Fibroblast of lung (primary cell): ENCODE measurements around the gene NRBF2. TPM values are rescaled to one million over a fixed set of nuclear protein-coding genes. Genes with fewer than 3 reads are reported as not detected.

Source experiments
- DNase-seq, 2 donors: peaks; one replicate each; pipeline versions ENCODE4 v3.0.0 to v3.0.0-alpha.2; 2010; ENCODE audit warnings: low read depth in 2 of 2
- H2AFZ ChIP-seq: 2 replicates; pipeline ENCODE4 v1.5.1; 2012; ENCODE audit warnings: low read length, control low read depth, inconsistent platforms
- H3K27ac ChIP-seq: 2 replicates; pipeline ENCODE4 v1.5.1; 2011; ENCODE audit warnings: low read length, control low read depth; ENCODE audit not compliant: insufficient read depth
- H3K27me3 ChIP-seq: 2 replicates; pipeline ENCODE4 v1.5.1; 2011; ENCODE audit warnings: mild to moderate bottlenecking, low read length; ENCODE audit not compliant: control insufficient read depth, insufficient read depth
- H3K36me3 ChIP-seq: 2 replicates; pipeline ENCODE4 v1.5.1; 2011; ENCODE audit warnings: low read length; ENCODE audit not compliant: control insufficient read depth, insufficient read depth
- H3K4me1 ChIP-seq: 2 replicates; pipeline ENCODE4 v1.5.1; 2011; ENCODE audit warnings: low read length; ENCODE audit not compliant: control insufficient read depth, insufficient read depth; ENCODE audit errors: extremely low read depth
- H3K4me2 ChIP-seq: 2 replicates; pipeline ENCODE4 v1.5.1; 2011; ENCODE audit warnings: low read length, control low read depth; ENCODE audit not compliant: insufficient read depth; ENCODE audit errors: extremely low read depth
- H3K4me3 ChIP-seq, 4 experiments: fragments of 200-600 bp in 1 of 4; sonication (generic) in 1 of 4; replicated peaks in 1 of 4; 2 replicates each; pipeline ENCODE4 v1.5.1; 2011 to 2016; ENCODE audit warnings: low read length in 4 of 4, low read depth in 3 of 4, mild to moderate bottlenecking in 3 of 4, control low read depth in 2 of 4, inconsistent platforms in 1 of 4, mixed read lengths in 1 of 4; ENCODE audit not compliant: insufficient read depth in 1 of 4; ENCODE audit errors: control extremely low read depth in 1 of 4
- H3K79me2 ChIP-seq: 2 replicates; pipeline ENCODE4 v1.5.1; 2012; ENCODE audit warnings: mild to moderate bottlenecking, low read length, inconsistent platforms; ENCODE audit not compliant: control insufficient read depth, insufficient read depth
- H3K9ac ChIP-seq: 2 replicates; pipeline ENCODE4 v1.5.1; 2011; ENCODE audit warnings: mild to moderate bottlenecking, low read length, control low read depth; ENCODE audit not compliant: insufficient read depth
- H3K9me3 ChIP-seq: 2 replicates; pipeline ENCODE4 v1.5.1; 2012; ENCODE audit warnings: low read depth, low read length; ENCODE audit not compliant: control insufficient read depth, insufficient read depth
- H4K20me1 ChIP-seq: 2 replicates; pipeline ENCODE4 v1.5.1; 2011; ENCODE audit warnings: low read length; ENCODE audit not compliant: control insufficient read depth, insufficient read depth; ENCODE audit errors: extremely low read depth
- CTCF ChIP-seq, 2 donors: IDR thresholded peaks in 1 of 2; conservative IDR thresholded peaks in 1 of 2; 1 replicate in 1 of 2; 2 replicates in 1 of 2; pipeline ENCODE4 v1.5.1; 2011 to 2012; ENCODE audit warnings: low read length in 2 of 2, control low read depth in 1 of 2, inconsistent platforms in 1 of 2, low read depth in 1 of 2, mild to moderate bottlenecking in 1 of 2
- EZH2 ChIP-seq: IDR thresholded peaks from 2 replicates; pipeline ENCODE4 v1.5.1; 2012; ENCODE audit warnings: low read length, control low read depth, mild to moderate bottlenecking; ENCODE audit errors: missing control alignments
- polyA plus RNA-seq, 2 donors: library from polyadenylated mRNA; depleted of rRNA in 1 of 2; stranded (reverse) in 1 of 2; unstranded in 1 of 2; fragments of >200 nt; gene quantifications; 2 replicates each; pipeline ENCODE4 v1.2.1, GENCODE V29; 2011 to 2012; ENCODE audit warnings: missing spikeins in 1 of 2
- total RNA-seq: library from RNA; depleted of rRNA; stranded (reverse); fragments of >200 nt; gene quantifications from 2 replicates; pipeline ENCODE4 v1.2.1, GENCODE V29; 2014

NRBF2 gene
- total and polyA plus RNA-seq, 2 donors (not counting 1 experiment from before 2014, with no cell fraction given), result 36.0 to 49.2 TPM

GRCh38 chr10:63161592-63161991 is 28.5 kb downstream of the NRBF2 start:
- Histone ChIP-seq H3K27me3 (no peaks in the 10 kb centered on the region), H3K79me2 (no peaks in the 10 kb centered on the region), H3K4me1 (no peaks in the 10 kb centered on the region)

GRCh38 chr10:63164166-63164623 is 31.1 kb downstream of the NRBF2 start:
- Histone ChIP-seq H3K27ac (no peak overlapping the region), H3K27me3 (no peaks in the 10 kb centered on the region), H2AFZ (no peak overlapping the region), H3K4me2 (no peak overlapping the region), H3K36me3 (no peaks in the 10 kb centered on the region), H3K4me3 (no peak overlapping the region), H3K9me3 (no peaks in the 10 kb centered on the region), H3K79me2 (no peaks in the 10 kb centered on the region), H3K9ac (no peak overlapping the region), H4K20me1 (no peaks in the 10 kb centered on the region), H3K4me1 (no peaks in the 10 kb centered on the region)
- TF ChIP-seq CTCF (conservative IDR thresholded peaks at IDR 0.05 in 1 of 2, IDR thresholded peaks at IDR 0.05 in 1 of 2; ENCODE audit: low read depth in 1 of 2, low read length in 2 of 2), result no peak
- TF ChIP-seq EZH2, result no peak
- DNase-seq, result peak in 1 of 2 donors; percentile 44

More at GRCh38 chr10:63161592-63161991, 28.5 kb downstream of the NRBF2 start:
- H3K9ac ChIP-seq, result no peak overlapping the region
- no peaks in the 10 kb centered on the region for H3K36me3 ChIP-seq
- H3K9me3 ChIP-seq, result no peaks in the 10 kb centered on the region
- H4K20me1 ChIP-seq, result no peaks in the 10 kb centered on the region
- no peak overlapping the region for H3K4me2 ChIP-seq
- no peak overlapping the region for H3K4me3 ChIP-seq
- no peak for DNase-seq
- H2AFZ ChIP-seq, result no peak overlapping the region
- H3K27ac ChIP-seq, result no peak overlapping the region
- TF ChIP-seq EZH2 (no peak), CTCF (conservative IDR thresholded peaks at IDR 0.05 in 1 of 2, IDR thresholded peaks at IDR 0.05 in 1 of 2; ENCODE audit: low read depth in 1 of 2, low read length in 2 of 2) (no peak)

- no peaks in the 10 kb centered on the region for H3K4me1 ChIP-seq
- DNase-seq, result no peak
- H3K27me3 ChIP-seq, result no peaks in the 10 kb centered on the region
These were observed 32.1 kb downstream of the NRBF2 start for GRCh38 chr10:63165249-63165648.

More at GRCh38 chr10:63165249-63165648, 32.1 kb downstream of the NRBF2 start:
- Histone ChIP-seq H3K4me2 (no peak overlapping the region), H3K27ac (no peak overlapping the region), H3K9ac (no peak overlapping the region), H3K4me3 (no peak overlapping the region), H2AFZ (no peak overlapping the region), H3K79me2 (no peaks in the 10 kb centered on the region), H4K20me1 (no peaks in the 10 kb centered on the region), H3K36me3 (no peaks in the 10 kb centered on the region), H3K9me3 (no peaks in the 10 kb centered on the region)
- TF ChIP-seq CTCF (conservative IDR thresholded peaks at IDR 0.05 in 1 of 2, IDR thresholded peaks at IDR 0.05 in 1 of 2; ENCODE audit: low read depth in 1 of 2, low read length in 2 of 2), result no peak
- TF ChIP-seq EZH2, result no peak
